ENCODE data around the gene CPT1A. TPM values are rescaled to one million over a fixed set of nuclear protein-coding genes. Genes with fewer than 3 reads are reported as not detected.
A peak's percentile ranks its signal among the peaks of the same experiment; 100 is the strongest.
"Not testable (repeated sequence)": the region's sequence is repeated elsewhere in the genome, so short reads cannot be mapped to it uniquely, and the experiment has no call there.

Gene CPT1A
- 10 to 100 TPM in 3 of 4 donors, 1 to 10 TPM in 1; 6.9 to 32.1 (median 12.9) TPM for total RNA-seq

- ATAC-seq (peak; percentile 34 to 48), DNase-seq (peak; percentile 58 to 63)
- no peaks in the 10 kb centered on the region for H3K9me3 ChIP-seq
- H3K27ac ChIP-seq, result peak within 1 kb of the TSS; percentile 88 to 95 (median 92)
- TF ChIP-seq POLR2A (IDR thresholded peaks at IDR 0.05), result peak; percentile 70 to 86
- TF ChIP-seq, protein P1, sequence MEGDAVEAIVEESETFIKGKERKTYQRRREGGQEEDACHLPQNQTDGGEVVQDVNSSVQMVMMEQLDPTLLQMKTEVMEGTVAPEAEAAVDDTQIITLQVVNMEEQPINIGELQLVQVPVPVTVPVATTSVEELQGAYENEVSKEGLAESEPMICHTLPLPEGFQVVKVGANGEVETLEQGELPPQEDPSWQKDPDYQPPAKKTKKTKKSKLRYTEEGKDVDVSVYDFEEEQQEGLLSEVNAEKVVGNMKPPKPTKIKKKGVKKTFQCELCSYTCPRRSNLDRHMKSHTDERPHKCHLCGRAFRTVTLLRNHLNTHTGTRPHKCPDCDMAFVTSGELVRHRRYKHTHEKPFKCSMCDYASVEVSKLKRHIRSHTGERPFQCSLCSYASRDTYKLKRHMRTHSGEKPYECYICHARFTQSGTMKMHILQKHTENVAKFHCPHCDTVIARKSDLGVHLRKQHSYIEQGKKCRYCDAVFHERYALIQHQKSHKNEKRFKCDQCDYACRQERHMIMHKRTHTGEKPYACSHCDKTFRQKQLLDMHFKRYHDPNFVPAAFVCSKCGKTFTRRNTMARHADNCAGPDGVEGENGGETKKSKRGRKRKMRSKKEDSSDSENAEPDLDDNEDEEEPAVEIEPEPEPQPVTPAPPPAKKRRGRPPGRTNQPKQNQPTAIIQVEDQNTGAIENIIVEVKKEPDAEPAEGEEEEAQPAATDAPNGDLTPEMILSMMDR (IDR thresholded peaks at IDR 0.05 in 4 of 5, conservative IDR thresholded peaks at IDR 0.05 in 1 of 5), result no peak
- H3K4me3 ChIP-seq, result peak within 1 kb of the TSS; percentile 77 to 86 (median 82)
- intact Hi-C loops (cut with DNase I; ENCODE audit: low total_unique reads), result loop anchor here (2.0 to 5.0 kb wide), 3 partner anchors 31 to 1555 kb away; partner anchors contain the start of genes CTTN, IGHMBP2 and MRPL21
- peaks cover 45 to 47% of the 10 kb centered on the region in 2 donors for H3K4me1 ChIP-seq
- no peaks in the 10 kb centered on the region for H3K36me3 ChIP-seq
- no peaks in the 10 kb centered on the region for H3K27me3 ChIP-seq
- in situ Hi-C loops (cut with MboI; ENCODE audit: low sequenced_read_pairs in 4 of 4), result no loop called here
Measured at GRCh38 chr11:68841718-68842426, at the start of gene CPT1A. TSS of gene CPT1A (minus strand) at chr11:68841916. CDS start at chr11:68815474, 26,442 bp downstream.

DNA sequence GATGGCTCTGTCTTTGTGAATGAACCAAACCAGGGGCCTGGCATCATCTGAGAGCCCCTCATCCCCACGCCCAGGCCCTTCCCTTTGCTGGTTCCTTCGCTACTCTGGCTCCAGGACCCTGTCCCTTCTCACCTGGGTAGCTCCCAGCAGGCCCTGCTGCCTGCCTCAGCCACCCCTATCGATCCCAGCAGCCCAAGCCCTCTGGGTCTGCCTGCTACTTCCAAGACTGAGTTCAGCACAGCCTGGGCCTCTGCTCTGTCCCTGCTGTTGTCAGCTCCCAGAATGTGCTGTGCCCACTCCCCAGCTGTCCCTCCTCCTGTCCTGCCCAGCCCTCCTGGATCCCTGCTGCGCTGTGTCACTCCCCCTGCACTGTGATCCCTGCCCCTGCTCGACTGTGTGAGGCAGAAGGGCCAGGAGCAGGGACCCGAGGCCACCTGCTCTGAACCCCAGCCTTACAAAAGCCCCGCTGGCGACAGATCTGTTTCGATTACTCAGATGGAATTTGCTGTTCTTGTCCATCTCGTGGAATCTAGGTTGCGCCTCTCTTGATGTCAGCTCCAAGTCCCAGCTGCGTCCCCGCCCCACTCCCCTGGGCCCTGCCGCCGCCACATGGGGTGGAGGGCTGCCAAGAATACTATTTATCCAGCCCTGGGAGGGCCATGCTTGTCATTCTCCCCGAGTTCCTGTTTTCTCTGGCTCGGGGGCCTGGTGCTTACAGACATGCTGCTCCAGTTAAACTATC, 48.9 kb upstream of the CPT1A start:
- TF ChIP-seq POLR2A (IDR thresholded peaks at IDR 0.05), result no peak
- TF ChIP-seq, protein P1 (IDR thresholded peaks at IDR 0.05 in 4 of 5, conservative IDR thresholded peaks at IDR 0.05 in 1 of 5), result no peak
- peak overlapping the region in 1 of 4 donors; percentile 9 for H3K4me3 ChIP-seq
- H3K27me3 ChIP-seq, result no peaks in the 10 kb centered on the region
- H3K4me1 ChIP-seq, result peaks cover 14 to 16% of the 10 kb centered on the region in 2 donors
- DNase-seq (peak; percentile 59 to 79), ATAC-seq (peak; percentile 77 to 86)
- in situ Hi-C loops (cut with MboI; ENCODE audit: low sequenced_read_pairs in 4 of 4) (no loop called here), intact Hi-C loops (cut with DNase I; ENCODE audit: low total_unique reads) (no loop called here)
- peaks cover 2 to 43% of the 10 kb centered on the region in 2 donors for H3K36me3 ChIP-seq
- H3K9me3 ChIP-seq, result no peaks in the 10 kb centered on the region
- H3K27ac ChIP-seq, result peak overlapping the region; percentile 63 to 83 (median 74)

- Histone ChIP-seq H3K4me3 (no peak overlapping the region), H3K4me1 (peaks cover 14 to 16% of the 10 kb centered on the region in 2 donors), H3K36me3 (peaks cover 2 to 36% of the 10 kb centered on the region in 2 donors), H3K27ac (peak overlapping the region; percentile 59 to 83 (median 74)), H3K9me3 (no peaks in the 10 kb centered on the region), H3K27me3 (no peaks in the 10 kb centered on the region)
- no peak for TF ChIP-seq POLR2A (IDR thresholded peaks at IDR 0.05)
- TF ChIP-seq, protein P1 (IDR thresholded peaks at IDR 0.05 in 4 of 5, conservative IDR thresholded peaks at IDR 0.05 in 1 of 5), result peak in 3 of 5 experiments; percentile 18 to 50 (median 33)
- in situ Hi-C loops (cut with MboI; ENCODE audit: low sequenced_read_pairs in 4 of 4), result no loop called here
- ATAC-seq (peak; percentile 25 to 41), DNase-seq (no peak)
- intact Hi-C loops (cut with DNase I; ENCODE audit: low total_unique reads), result no loop called here
Measured at GRCh38 chr11:68889948-68890446, 48.3 kb upstream of the CPT1A start.

- intact Hi-C loops (cut with DNase I; ENCODE audit: low total_unique reads); H3K4me1 ChIP-seq; H3K36me3 ChIP-seq; H3K27me3 ChIP-seq; H3K27ac ChIP-seq; ATAC-seq; in situ Hi-C loops (cut with MboI; ENCODE audit: low sequenced_read_pairs in 4 of 4); H3K4me3 ChIP-seq; DNase-seq; H3K9me3 ChIP-seq: not testable (repeated sequence)
Measured at GRCh38 chr11:68884827-68885226, 43.1 kb upstream of the CPT1A start.

GRCh38 chr11:68882391-68882790, 40.7 kb upstream of the CPT1A start:
- no peaks in the 10 kb centered on the region for H3K36me3 ChIP-seq
- DNase-seq (no peak), ATAC-seq (no peak)
- H3K27me3 ChIP-seq, result no peaks in the 10 kb centered on the region
- in situ Hi-C loops (cut with MboI; ENCODE audit: low sequenced_read_pairs in 4 of 4), result no loop called here
- intact Hi-C loops (cut with DNase I; ENCODE audit: low total_unique reads), result no loop called here
- no peak for TF ChIP-seq POLR2A (IDR thresholded peaks at IDR 0.05)
- TF ChIP-seq, protein P1 (IDR thresholded peaks at IDR 0.05 in 4 of 5, conservative IDR thresholded peaks at IDR 0.05 in 1 of 5), result no peak
- H3K9me3 ChIP-seq, result no peaks in the 10 kb centered on the region
- no peak overlapping the region for H3K27ac ChIP-seq
- no peak overlapping the region for H3K4me3 ChIP-seq
- no peaks in the 10 kb centered on the region for H3K4me1 ChIP-seq
